Natural killer cell (primary cell): Measurements from ENCODE around the gene FAM53B. TPM values are rescaled to one million over a fixed set of nuclear protein-coding genes. Genes with fewer than 3 reads are reported as not detected.

Experiments
- ATAC-seq, 3 donors: fragments of 150-1000 bp in 2 of 3; fragments of 200-7000 bp in 1 of 3; cut with Tn5 transposase; 1 replicate in 1 of 3; 2 replicates in 2 of 3; pipeline ENCODE4 v1.10.0; 2021; ENCODE audit warnings: mild to moderate bottlenecking in 2 of 3, moderate library complexity in 2 of 3
- DNase-seq, 2 donors: peaks; one replicate each; pipeline versions ENCODE4 v3.0.0 to v3.0.0-alpha.2; 2013 to 2021; ENCODE audit warnings: mixed read lengths in 1 of 2
- H3K27ac ChIP-seq: one replicate; pipeline ENCODE4 v1.5.1; 2013; ENCODE audit warnings: mild to moderate bottlenecking, low read length
- H3K27me3 ChIP-seq: one replicate; pipeline ENCODE4 v1.6.1; 2013; ENCODE audit warnings: low read length; ENCODE audit not compliant: control insufficient read depth, insufficient read depth
- H3K36me3 ChIP-seq: one replicate; pipeline ENCODE4 v1.6.1; 2013; ENCODE audit warnings: low read length; ENCODE audit not compliant: control insufficient read depth, insufficient read depth
- H3K4me1 ChIP-seq: one replicate; pipeline ENCODE4 v1.6.1; 2013; ENCODE audit warnings: low read length; ENCODE audit not compliant: control insufficient read depth, insufficient read depth
- H3K4me3 ChIP-seq: one replicate; pipeline ENCODE4 v1.5.1; 2013; ENCODE audit warnings: low read length
- H3K9me3 ChIP-seq: one replicate; pipeline ENCODE4 v1.6.1; 2013; ENCODE audit warnings: low read length; ENCODE audit not compliant: control insufficient read depth, insufficient read depth
- H3K27ac Mint-ChIP-seq, 2 donors: one replicate each; pipeline ENCODE4 v1.8.0; 2022; ENCODE audit warnings: mild to moderate bottlenecking in 2 of 2, mixed read lengths in 2 of 2, moderate library complexity in 1 of 2
- H3K27me3 Mint-ChIP-seq, 2 donors: one replicate each; pipeline ENCODE4 v1.8.0; 2022; ENCODE audit warnings: low read depth in 2 of 2, mixed read lengths in 2 of 2
- H3K36me3 Mint-ChIP-seq: one replicate; pipeline ENCODE4 v1.8.0; 2022; ENCODE audit warnings: mixed read lengths
- H3K4me1 Mint-ChIP-seq, 2 donors: one replicate each; pipeline ENCODE4 v1.8.0; 2022; ENCODE audit warnings: mixed read lengths in 2 of 2
- H3K4me3 Mint-ChIP-seq: one replicate; pipeline ENCODE4 v1.8.0; 2022; ENCODE audit warnings: mild to moderate bottlenecking, moderate library complexity, mixed read lengths
- H3K9me3 Mint-ChIP-seq, 2 donors: one replicate each; pipeline ENCODE4 v1.8.0; 2022; ENCODE audit warnings: mixed read lengths in 2 of 2
- CTCF ChIP-seq: fragments of 200-600 bp; IDR thresholded peaks from one replicate; pipeline ENCODE4 v1.8.0; 2022; ENCODE audit warnings: antibody characterized with exemption
- WGBS: methylation state at CpG from one replicate; pipeline ENCODE4 v1.1.7; 2013; ENCODE audit warnings: missing lambda C conversion rate; ENCODE audit not compliant: insufficient coverage; 5-methylcytosine and 5-hydroxymethylcytosine counted together
- intact Hi-C: fragments of 100-400 bp; cut with micrococcal nuclease; formaldehyde crosslinking; loops from one replicate; pipeline ENCODE4 v1.14.2; 2022
- total RNA-seq, 4 donors: library from RNA; stranded (reverse); fragments of 120-200 nt in 1 of 4; gene quantifications; one replicate each; pipeline versions ENCODE4 v1.2.3 to v1.2.4, GENCODE V29; 2013 to 2022

Gene FAM53B
- total RNA-seq, 3 donors from 2014 or later (not counting 1 experiment from before 2014, with no cell fraction given): 77.4 to 172 (median 121) TPM

- Mint-ChIP-seq H3K27ac (peak overlapping the region; percentile 93 to 96), H3K36me3 (peaks cover 7% of the 10 kb centered on the region), H3K4me3 (peak overlapping the region; percentile 87), H3K9me3 (no peaks in the 10 kb centered on the region), H3K4me1 (peaks cover 80 to 92% of the 10 kb centered on the region in 2 donors), H3K27me3 (no peaks in the 10 kb centered on the region)
- Histone ChIP-seq H3K36me3 (peaks cover 37% of the 10 kb centered on the region), H3K27me3 (no peaks in the 10 kb centered on the region), H3K4me1 (peaks cover 94% of the 10 kb centered on the region), H3K4me3 (no peak overlapping the region), H3K27ac (peak overlapping the region; percentile 63), H3K9me3 (no peaks in the 10 kb centered on the region)
- intact Hi-C loops: loop anchor here (2.0 kb wide), 2 partner anchors 21 to 61 kb away; no protein-coding TSS in a partner anchor
- no peak for DNase-seq
- ATAC-seq: no peak
- TF ChIP-seq CTCF: no peak
- 75% methylated on average over 8 of the region's 8 CpGs for WGBS
These were observed 64.8 kb downstream of the FAM53B start for GRCh38 chr10:124679401-124679800.

GRCh38 chr10:124678557-124679240 is 65.5 kb downstream of the FAM53B start:
- peak overlapping the region; percentile 63 for H3K27ac ChIP-seq
- 22% methylated on average over 12 of the region's 12 CpGs for WGBS
- TF ChIP-seq CTCF: no peak
- peaks cover 76 to 90% of the 10 kb centered on the region in 2 donors for H3K4me1 Mint-ChIP-seq
- peaks cover 7% of the 10 kb centered on the region for H3K36me3 Mint-ChIP-seq
- peaks cover 41% of the 10 kb centered on the region for H3K36me3 ChIP-seq
- H3K27ac Mint-ChIP-seq: peak overlapping the region; percentile 93 to 96
- ATAC-seq: peak; percentile 69 to 88 (median 71)
- H3K27me3 ChIP-seq: no peaks in the 10 kb centered on the region
- no peak overlapping the region for H3K4me3 ChIP-seq
- H3K9me3 Mint-ChIP-seq: no peaks in the 10 kb centered on the region
- peak overlapping the region; percentile 87 for H3K4me3 Mint-ChIP-seq
- peaks cover 94% of the 10 kb centered on the region for H3K4me1 ChIP-seq
- H3K9me3 ChIP-seq: no peaks in the 10 kb centered on the region
- no peaks in the 10 kb centered on the region for H3K27me3 Mint-ChIP-seq
- DNase-seq: peak; percentile 48 to 80
- intact Hi-C loops: loop anchor here (2.0 kb wide), 2 partner anchors 20 to 62 kb away; no protein-coding TSS in a partner anchor

- no peaks in the 10 kb centered on the region for H3K9me3 ChIP-seq
- Mint-ChIP-seq H3K4me3 (peak overlapping the region; percentile 87), H3K9me3 (no peaks in the 10 kb centered on the region), H3K36me3 (peaks cover 7% of the 10 kb centered on the region), H3K27me3 (no peaks in the 10 kb centered on the region), H3K27ac (peak overlapping the region; percentile 93 to 96), H3K4me1 (peaks cover 72 to 90% of the 10 kb centered on the region in 2 donors)
- peak in 1 of 2 donors; percentile 38 for DNase-seq
- no peak for TF ChIP-seq CTCF
- peak; percentile 12 to 25 (median 18) for ATAC-seq
- H3K27ac ChIP-seq: peak overlapping the region; percentile 63
- intact Hi-C loops: loop anchor here (2.0 kb wide), 2 partner anchors 19 to 63 kb away; no protein-coding TSS in a partner anchor
- peaks cover 41% of the 10 kb centered on the region for H3K36me3 ChIP-seq
- no peaks in the 10 kb centered on the region for H3K27me3 ChIP-seq
- H3K4me3 ChIP-seq: no peak overlapping the region
- 77% methylated on average over 10 of the region's 10 CpGs for WGBS
- peaks cover 96% of the 10 kb centered on the region for H3K4me1 ChIP-seq
These were observed 66.2 kb downstream of the FAM53B start for GRCh38 chr10:124677749-124678556.
